Measurements from ENCODE around the gene HBA1.
A peak's percentile ranks its signal among the peaks of the same experiment; 100 is the strongest.
"Not testable (repeated sequence)": the region's sequence is repeated elsewhere in the genome, so short reads cannot be mapped to it uniquely, and the experiment has no call there.

Gene HBA1

GRCh38 chr16:160242-160641 lies 16.2 kb upstream of the HBA1 start:
- DNase-seq (ENCODE audit: low spot score) = not testable (repeated sequence)

- no peak for DNase-seq (ENCODE audit: low spot score)
Observed at GRCh38 chr16:160691-161190, 15.7 kb upstream of the HBA1 start.

GRCh38 chr16:162271-162991 lies 14.0 kb upstream of the HBA1 start:
- DNase-seq (ENCODE audit: low spot score) = no peak

GRCh38 chr16:163139-163538 lies 13.3 kb upstream of the HBA1 start:
- not testable (repeated sequence) for DNase-seq (ENCODE audit: low spot score)

GRCh38 chr16:163696-164095 lies 12.8 kb upstream of the HBA1 start:
- DNase-seq (ENCODE audit: low spot score) = not testable (repeated sequence)

GRCh38 chr16:164134-164823 lies 12.2 kb upstream of the HBA1 start:
- not testable (repeated sequence) for DNase-seq (ENCODE audit: low spot score)

GRCh38 chr16:164827-165538 lies 11.5 kb upstream of the HBA1 start:
- peak; percentile 28 for DNase-seq (ENCODE audit: low spot score)

- DNase-seq (ENCODE audit: low spot score) = peak; percentile 15
Observed at GRCh38 chr16:165539-166374, 10.7 kb upstream of the HBA1 start, which contains the start of gene HBM. Gene HBM, plus strand, starts transcription at chr16:165978. Its CDS starts 20 bp downstream, at chr16:165998.

GRCh38 chr16:166375-167121 lies 9.9 kb upstream of the HBA1 start:
- DNase-seq (ENCODE audit: low spot score) = peak; percentile 9

- no peak for DNase-seq (ENCODE audit: low spot score)
Observed at GRCh38 chr16:167122-167690, 9.3 kb upstream of the HBA1 start.

GRCh38 chr16:168424-168823 lies 8.1 kb upstream of the HBA1 start:
- peak; percentile 10 for DNase-seq (ENCODE audit: low spot score)

GRCh38 chr16:169014-169413 lies 7.5 kb upstream of the HBA1 start:
- no peak for DNase-seq (ENCODE audit: low spot score)

GRCh38 chr16:170088-170507 lies 6.4 kb upstream of the HBA1 start:
- not testable (repeated sequence) for DNase-seq (ENCODE audit: low spot score)

GRCh38 chr16:170788-171187 lies 5.7 kb upstream of the HBA1 start:
- DNase-seq (ENCODE audit: low spot score) = no peak

- not testable (repeated sequence) for DNase-seq (ENCODE audit: low spot score)
Observed at GRCh38 chr16:172374-172941, 4.0 kb upstream of the HBA1 start, which contains the start of gene HBA2. Gene HBA2, plus strand, starts transcription at chr16:172876. Its CDS starts 37 bp downstream, at chr16:172913.

GRCh38 chr16:173211-173854 lies 3.1 kb upstream of the HBA1 start:
- not testable (repeated sequence) for DNase-seq (ENCODE audit: low spot score)

GRCh38 chr16:173928-174769 lies 2.3 kb upstream of the HBA1 start:
- DNase-seq (ENCODE audit: low spot score) = peak; percentile 13

Measured in AG20443 (cell line).